RCC 7860 (cell line): Measurements from ENCODE around the gene ARF5.
A peak's percentile ranks its signal among the peaks of the same experiment; 100 is the strongest.

Experiments used
- DNase-seq: peaks from one replicate; pipeline ENCODE4 v3.0.0-alpha.2; 2015; ENCODE audit warnings: low spot score
- FAIRE-seq: peaks from 2 replicates; lab custom pipeline; 2012; peaks lifted over from hg19 to GRCh38; lab: Jason Lieb, UNC

Gene ARF5

DNA sequence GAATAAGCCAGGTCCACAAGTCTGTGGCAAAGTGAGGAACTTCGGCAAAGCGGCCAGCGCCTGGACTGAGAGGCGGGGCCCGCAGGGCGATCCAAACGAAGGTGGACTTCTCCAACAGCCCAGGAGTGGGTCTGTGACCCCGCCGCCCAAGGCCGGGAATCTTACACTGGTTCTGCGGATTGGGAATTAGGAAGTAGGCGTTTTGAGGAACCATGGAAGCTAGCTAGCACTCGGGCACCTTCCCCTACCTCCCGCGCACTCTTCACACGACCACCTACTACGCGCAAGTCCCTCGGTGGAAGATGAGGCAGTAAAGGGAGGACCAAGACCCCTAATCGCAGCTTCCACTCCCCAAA lies 570 bp upstream of the ARF5 start:
- no peak for FAIRE-seq
- no peak for DNase-seq

DNA sequence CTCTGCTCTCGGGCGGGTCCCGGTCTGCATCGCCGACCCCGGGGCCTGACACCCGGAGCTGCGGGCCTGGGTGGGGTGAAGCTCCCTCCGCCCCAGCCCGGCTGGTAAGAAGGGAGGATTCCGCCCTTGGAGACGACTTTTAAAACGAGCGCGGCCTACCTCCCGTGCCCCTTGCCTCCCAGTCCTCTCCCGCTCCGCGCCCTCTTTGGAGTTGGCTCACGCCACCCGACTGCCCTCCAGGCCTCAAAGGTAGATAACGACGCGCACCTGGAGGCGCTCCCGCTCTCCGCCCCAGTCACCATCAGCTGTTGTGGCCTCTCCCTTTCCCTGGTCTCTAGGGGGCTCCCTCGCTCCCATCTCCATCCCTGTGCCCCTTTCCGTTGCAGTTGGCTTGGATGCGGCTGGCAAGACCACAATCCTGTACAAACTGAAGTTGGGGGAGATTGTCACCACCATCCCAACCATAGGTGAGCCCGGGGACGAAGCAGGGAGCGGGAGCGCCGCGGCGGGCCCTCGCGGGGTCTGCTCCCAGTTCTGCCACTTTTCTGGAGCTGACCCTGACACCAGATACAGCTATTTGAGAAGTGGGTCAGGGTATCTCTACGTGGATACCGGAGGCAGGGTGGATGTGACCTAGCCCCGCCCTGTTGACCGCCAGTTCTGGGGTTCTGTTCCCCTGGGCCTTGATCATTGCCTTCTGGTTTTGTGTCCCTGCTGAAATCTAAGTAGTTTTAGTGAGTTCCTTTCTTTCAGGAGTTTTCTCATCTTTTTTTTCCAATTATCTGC lies 679 bp downstream of the ARF5 start:
- FAIRE-seq = no peak
- peak; percentile 47 for DNase-seq

DNA sequence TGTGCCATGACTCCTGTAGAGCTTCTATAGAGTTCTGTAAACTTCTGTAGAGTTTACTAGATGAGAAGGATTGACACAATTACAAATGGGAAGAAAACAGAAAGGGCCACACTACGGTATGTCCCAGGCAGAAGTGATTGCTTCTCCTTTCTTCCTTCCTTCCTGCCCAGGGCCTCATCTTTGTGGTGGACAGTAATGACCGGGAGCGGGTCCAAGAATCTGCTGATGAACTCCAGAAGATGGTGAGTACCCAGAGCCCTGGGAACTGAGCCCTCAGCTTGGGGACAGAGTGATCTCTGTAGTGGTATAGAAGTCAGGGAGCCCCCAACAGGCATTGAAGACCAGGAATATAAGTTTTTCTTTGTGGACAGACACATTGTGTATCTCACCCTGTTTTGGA lies 1.7 kb downstream of the ARF5 start:
- FAIRE-seq (no peak), DNase-seq (no peak)

DNA sequence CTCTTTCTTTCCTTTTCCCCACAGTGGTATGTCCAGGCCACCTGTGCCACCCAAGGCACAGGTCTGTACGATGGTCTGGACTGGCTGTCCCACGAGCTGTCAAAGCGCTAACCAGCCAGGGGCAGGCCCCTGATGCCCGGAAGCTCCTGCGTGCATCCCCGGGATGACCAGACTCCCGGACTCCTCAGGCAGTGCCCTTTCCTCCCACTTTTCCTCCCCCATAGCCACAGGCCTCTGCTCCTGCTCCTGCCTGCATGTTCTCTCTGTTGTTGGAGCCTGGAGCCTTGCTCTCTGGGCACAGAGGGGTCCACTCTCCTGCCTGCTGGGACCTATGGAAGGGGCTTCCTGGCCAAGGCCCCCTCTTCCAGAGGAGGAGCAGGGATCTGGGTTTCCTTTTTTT lies 3.0 kb downstream of the ARF5 start:
- FAIRE-seq (no peak), DNase-seq (no peak)

DNA sequence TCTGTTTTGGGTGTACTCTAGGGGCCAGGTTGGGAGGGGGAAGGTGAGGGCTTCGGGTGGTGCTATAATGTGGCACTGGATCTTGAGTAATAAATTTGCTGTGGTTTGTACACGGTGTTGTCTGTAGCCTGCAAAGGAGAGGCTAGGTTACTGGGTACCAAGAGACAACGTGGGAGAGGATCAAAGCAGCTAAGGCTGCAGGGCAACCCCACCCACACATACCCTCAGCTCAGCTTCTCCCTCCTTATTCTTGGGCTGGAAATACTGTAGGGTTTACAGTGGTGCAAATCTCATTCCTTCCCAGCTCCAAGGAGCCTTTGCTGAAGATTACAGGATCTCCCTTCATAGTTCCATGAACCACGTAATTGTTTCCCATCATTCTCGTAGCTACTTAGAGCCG lies 3.4 kb downstream of the ARF5 start:
- no peak for FAIRE-seq
- DNase-seq = no peak

DNA sequence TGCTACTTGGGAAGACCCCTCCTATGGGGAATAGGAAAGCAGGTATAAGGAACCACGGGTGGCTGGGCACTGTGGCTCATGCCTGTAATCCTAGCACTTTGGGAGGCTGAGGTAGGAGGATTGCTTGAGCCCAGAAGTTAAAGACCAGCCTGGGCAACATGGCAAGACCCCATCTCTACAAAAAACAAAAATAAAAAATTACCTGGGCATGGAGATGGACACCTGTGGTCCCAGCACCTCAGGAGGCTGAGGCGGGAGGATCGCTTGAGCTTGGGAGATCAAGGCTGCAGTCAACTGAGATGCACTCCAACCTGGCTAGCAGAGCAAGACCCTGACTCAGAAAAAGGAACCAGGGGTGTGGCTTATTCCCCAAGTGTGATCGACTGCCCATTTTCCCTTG lies 4.3 kb downstream of the ARF5 start:
- DNase-seq = no peak
- no peak for FAIRE-seq

DNA sequence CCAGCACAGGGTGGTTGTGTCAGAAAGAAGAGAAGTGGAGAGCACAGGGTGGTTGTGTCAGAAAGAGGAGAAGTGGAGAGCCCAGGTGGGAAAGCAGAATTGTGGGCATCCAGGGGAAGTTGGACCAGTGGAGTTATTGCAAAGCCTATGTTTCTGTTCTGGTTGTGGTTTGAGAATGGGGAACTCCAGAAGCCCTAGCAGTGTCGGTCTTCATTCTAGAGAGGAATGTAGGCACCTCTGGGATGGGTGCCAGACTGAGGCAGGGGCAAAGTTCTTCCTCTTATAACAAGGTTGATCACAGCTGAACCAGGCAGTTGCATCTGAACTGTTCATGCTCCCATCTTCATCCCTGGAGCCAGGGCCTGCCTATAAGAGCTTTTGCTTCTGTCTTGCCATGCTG lies 6.3 kb downstream of the ARF5 start:
- FAIRE-seq = no peak
- no peak for DNase-seq

DNA sequence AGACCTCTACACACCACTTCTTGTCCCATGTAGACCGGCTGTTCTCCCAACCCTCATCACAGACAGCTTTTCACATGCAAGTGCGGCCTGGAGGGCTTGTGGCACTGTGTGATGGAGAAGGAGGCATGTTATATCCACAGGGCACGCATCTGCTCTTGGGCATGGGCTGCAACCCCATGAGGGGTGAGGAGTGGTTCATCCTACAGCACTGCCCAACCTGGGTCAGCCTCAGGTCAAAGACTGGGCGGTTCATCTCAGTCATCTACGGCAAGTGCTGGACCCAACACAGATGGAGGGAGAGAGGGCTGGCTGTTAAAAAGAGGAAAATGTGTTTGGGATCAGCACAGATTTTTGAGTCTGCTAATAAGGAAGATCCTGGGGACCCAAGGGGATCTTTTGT lies 7.5 kb downstream of the ARF5 start:
- FAIRE-seq (no peak), DNase-seq (no peak)

DNA sequence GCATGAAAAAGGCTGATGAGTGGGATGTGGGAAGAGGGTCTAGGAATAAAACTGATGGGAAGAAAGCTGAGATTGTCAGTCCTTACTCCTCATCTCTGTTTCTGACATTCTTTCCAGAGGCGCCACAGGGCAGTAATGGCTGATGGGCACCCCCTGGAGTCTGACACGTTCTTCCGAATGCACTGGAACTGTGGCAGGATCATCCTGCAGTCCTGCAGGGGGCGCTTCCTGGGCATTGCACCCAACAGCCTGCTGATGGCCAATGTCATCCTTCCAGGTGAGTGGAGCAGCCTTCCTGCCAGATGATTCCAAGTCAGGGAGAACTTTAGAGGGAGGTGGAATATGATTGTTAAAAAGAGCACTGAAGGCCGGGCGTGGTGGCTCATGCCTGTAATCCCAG lies 10.1 kb downstream of the ARF5 start:
- no peak for FAIRE-seq
- DNase-seq = no peak

DNA sequence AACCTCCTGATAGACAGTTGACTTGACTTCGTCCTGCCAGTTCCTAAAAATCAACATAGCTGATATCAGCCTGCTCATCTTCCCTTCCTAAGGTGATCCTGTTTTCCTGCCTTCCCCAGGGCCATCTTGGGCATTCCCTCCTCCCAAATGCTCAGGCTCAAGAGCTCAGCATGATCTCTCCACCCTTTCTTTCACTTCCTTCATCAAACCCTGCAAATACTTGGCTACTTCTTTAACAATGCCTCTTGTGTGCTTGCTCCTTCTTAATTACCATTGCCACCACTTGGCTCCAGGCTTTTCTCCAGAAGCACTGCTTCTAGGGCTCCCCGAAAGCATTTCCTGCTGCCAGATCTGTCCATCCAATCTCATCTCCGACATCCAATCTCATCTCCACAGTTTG lies 12.7 kb downstream of the ARF5 start:
- FAIRE-seq = no peak
- no peak for DNase-seq

DNA sequence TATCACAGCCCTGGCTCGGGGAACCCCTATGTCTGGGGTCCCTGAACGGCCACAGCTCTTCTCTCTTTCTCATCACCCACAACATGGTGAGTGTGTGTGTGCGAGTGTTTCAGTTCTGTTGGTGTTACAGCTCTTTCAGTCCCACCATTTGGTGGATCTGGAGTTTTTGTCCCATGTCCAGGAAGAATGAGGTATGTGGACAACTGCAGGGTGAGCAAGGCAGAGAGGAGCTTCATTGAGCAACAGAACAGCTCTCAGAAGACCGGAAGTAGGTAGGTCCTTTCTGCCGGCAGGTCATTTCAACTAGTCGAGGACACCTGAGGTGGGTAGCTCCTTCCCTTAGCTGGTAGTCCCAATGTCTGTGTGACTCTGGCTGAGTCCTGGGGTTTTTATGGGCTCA lies 20.2 kb downstream of the ARF5 start:
- DNase-seq (no peak), FAIRE-seq (no peak)

DNA sequence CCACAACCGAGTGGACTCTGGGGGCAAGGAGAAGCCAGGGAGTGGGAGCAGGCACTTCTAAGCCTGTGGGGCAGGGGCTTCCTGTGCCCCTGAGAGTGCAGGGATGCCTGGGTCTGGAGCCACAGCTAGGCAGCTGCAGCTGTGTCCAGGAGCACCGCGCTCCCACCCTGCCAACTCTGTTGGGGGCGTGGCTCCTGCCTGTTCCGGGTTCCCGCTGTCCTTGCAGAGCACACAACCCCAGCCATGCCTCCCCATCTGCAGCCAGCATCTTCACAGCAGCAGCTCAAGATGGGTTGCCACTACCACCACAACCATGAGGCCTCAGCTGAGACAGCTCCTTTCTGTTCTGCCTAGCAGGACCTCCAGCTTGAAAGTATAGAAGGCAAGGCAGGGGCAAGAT lies 21.1 kb downstream of the ARF5 start:
- FAIRE-seq = no peak
- no peak for DNase-seq

DNA sequence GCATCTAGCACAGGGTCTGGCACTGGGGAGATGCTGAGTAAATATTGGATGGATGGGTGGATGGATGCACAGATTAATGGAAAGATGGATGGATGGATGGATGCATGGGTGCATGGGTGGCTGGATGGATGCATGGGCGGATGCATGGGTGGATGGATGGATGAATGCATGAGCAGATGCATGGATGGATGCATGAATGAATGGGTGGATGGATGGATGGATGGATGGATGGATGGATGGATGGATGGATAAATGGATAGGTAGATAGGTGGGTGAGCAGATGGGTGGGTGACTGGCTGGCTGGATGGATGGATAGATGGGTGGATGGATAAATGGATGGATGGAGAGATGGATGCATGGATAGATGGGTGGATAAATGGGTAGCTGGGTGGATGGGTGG lies 24.1 kb downstream of the ARF5 start:
- DNase-seq (no peak), FAIRE-seq (no peak)

DNA sequence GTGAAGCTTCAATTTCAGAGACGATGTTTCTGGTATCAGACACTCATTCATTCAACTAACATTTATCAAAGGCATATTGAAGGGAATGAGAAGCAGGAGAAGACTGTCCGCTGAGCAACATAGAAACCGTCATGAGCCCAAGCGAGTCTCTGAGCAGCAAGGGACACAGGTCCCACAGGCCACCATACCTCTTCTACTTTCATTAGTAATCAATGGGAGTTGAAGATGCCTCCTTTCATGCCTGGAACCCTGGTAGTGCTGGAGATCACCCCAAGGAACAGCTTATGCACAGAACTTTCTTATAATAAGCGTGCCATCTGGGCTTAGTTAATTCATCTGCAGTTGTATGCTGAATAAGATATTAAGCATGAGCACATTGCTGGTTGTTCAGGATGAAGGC lies 28.5 kb downstream of the ARF5 start:
- FAIRE-seq (no peak), DNase-seq (no peak)

DNA sequence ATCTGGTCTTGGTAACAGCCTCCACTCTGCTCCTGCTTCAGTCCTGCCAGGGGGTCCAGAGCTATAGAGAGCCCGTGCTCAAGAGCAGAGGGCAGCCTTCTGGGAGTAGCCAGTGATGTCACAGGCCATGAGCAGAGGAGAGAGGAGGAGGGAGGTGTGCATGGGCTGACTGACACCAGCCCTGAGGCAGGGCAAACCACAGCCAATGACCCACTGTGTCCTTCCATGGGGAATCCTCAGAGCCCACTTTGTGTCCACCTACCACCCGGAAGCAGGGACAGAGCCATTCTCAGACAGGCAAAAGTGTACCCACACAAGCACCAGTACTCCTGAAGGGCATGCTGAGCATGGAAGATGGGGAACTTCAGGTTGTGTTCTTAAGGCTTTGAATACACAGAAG lies 29.8 kb downstream of the ARF5 start, which contains the start of gene PAX4:
TSS of gene PAX4 (minus strand) at position 101 of the 400 bp plus-strand sequence. CDS start 2,214 bp downstream, outside the sequence.
- DNase-seq (no peak), FAIRE-seq (no peak)

DNA sequence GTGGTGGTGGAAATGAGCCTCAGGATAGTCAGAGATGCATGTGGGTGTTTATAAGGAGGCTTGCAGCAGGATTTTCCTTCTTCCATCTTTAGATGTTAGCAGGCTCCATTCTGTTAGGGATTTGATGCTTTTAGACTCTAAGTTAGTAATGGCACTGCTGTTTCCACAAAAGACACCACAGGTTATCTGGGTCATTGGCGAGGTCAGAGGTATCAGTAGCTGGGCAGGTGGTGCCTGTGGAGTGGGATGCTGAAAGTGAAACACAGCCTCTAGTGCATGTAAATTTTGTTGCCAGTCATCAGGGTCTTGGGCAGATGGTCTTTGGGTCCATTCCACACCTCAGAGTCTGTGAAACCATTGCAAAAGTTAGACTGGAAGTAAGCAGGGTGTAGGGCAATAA lies 30.6 kb downstream of the ARF5 start:
- no peak for FAIRE-seq
- DNase-seq = no peak

DNA sequence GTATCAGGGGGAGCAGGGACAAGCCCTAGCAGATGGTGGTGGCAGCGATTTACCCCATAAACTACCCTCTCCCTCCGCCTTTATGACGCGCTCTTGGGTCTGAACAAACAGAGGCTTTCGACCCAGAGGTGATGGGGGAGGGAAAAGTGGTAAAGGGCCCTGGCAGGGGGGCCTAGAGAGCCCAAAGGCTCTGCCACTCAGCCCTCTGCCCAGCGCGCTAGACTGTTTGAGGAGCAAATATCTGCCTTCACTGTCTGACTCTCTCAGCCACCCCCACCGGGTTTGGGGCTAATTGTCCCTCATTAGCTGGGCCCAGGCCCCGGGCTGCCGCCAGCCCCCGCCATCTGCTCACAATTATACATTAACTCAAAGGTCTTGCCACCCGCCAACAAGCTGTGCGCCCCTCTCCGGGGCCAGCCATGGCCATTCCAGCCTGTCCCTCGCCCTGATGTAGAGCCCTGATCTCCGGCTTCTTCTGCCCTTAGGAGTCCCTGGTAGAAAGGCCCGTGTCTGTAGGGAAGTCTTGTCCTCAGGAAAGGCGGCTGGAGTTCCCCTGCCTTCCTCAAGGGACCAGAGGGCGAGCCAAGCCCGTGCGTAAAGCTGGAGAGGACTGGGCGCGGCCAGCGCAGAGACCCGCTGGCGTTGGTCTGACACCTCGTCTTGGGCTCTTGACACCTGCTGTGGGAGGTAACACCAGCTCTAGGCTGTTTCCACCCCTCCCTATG lies 31.6 kb downstream of the ARF5 start:
- FAIRE-seq (no peak), DNase-seq (no peak)

DNA sequence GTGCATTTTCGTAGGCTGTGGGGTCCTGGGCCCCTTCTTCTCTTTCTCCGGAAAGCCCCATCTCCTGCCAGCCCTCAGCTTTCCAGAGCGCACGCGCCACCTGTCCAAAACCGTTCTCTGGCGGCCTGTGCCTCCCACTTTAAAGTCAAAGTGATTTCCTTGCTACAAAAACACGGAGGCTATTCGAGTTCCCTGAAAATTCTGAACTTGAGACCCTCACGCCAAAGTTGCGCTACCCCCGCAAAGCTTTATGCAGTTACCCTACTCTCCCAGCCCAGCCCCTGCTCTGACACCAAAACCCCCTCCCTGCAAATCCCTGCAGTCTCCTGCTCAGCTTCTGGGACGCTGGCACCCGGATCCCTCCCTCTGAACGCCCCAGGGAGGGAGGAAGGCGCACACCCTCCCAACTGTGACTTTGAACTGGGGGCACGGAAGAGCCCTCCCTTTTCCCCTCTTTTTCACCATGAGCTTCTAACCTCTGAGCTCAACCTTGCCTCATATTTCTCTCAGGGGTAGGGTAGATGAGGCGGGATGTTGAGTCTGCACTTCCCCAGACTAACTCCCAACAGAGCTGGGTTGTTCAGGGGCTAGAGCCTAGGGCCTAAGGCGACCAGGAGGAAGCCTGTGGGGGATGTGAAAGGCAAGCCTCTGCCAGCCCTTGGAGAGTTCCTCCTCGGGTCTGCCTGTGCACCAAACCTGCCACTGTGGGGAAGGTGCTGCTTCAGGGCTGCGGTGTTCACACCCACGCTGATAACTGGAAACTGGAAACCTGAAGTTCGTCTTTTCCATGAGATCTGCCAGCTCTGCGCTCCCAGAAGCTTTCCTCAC lies 32.4 kb downstream of the ARF5 start:
- DNase-seq (no peak), FAIRE-seq (no peak)

DNA sequence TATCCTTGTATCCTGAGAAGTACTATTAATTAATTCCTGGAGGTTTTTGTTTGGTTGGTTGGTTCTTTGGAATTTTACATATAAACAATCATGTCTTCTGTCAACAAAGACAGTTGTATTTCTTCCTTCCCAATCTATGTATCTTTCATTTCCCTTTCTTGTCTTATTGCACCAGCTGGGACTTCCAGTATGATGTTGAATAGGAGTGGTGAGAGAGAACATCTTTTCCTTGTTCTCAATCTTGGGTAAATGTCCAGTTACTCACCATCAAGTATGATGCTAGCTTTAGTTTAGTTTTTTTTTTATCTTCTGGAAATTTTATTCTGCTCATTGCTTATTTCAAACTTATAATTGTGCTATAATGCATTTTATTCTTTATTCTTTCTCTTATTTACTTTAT lies 37.1 kb downstream of the ARF5 start:
- no peak for FAIRE-seq
- DNase-seq = no peak

DNA sequence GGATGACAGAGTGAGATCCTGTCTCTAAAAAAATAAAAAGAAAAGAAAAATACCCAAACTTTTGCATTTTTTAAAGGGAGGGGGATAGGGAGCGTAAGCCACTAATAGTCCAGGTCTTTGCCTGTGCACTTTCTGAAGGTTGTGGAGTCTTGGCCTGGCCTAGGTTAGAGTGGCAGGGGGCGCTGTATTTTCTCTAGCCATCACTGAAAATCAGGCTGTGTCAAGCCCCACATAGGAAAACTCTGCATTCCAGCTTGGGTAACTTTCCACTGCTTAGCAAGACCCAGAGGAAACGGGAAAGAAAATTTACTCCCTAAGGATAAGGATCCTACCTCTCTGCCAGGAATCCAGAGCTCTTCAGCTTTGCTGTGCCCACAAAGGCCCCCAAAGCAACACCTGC lies 40.2 kb downstream of the ARF5 start:
- DNase-seq (no peak), FAIRE-seq (no peak)

DNA sequence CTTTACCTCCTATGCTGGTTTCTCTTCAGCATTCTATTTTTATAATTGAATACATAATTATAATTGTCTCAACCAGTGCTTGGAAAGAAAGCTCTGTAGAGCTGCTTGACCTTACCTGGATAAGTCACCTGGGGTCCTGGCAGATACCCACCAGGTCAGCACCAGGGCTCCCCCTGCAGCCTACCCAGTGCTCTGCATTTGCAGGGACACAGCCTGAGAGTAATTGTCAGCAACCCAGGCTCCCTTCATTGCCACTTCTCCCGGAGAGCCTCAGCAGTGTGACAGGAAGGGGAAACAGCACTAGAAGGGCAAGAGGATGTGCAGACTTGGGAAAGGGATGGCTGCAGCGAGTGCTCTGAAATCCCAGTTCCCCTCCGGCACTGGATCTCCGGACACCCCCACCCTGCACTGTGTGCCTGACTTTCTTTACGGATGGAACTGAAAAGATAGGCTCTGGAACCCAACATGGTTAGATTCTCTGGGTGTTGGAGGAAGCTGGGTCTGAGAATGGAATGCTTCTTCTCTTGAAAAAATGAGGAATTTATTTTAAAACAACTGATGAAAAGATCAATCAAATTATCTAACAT lies 41.1 kb downstream of the ARF5 start:
- FAIRE-seq = no peak

More for the DNA sequence above, 41.1 kb downstream of the ARF5 start:
- no peak for DNase-seq
